OCI-LY7 (cell line): ENCODE measurements around the gene PURA. TPM values are rescaled to one million over a fixed set of nuclear protein-coding genes. Genes with fewer than 3 reads are reported as not detected.

Experiments used
- BruUV-seq: library from RNA; stranded (reverse); fragments of 400-500 nt; replicated peaks from 2 replicates; lab custom pipeline; 2021; lab: Mats Ljungman, UMichigan
- CTCF ChIA-PET: fragments of 300-600 bp; sonication (Branson Sonifier 250); formaldehyde crosslinking; loops from one replicate; lab custom pipeline; 2022; ENCODE audit warnings: antibody characterized with exemption; ENCODE audit not compliant: unreplicated experiment; lab: Charles Lee
- POLR2A ChIA-PET: fragments of 300-600 bp; sonication (Branson Sonifier 250); formaldehyde crosslinking; loops from one replicate; lab custom pipeline; 2022; ENCODE audit warnings: antibody characterized with exemption; lab: Charles Lee
- DNase-seq: peaks from one replicate; pipeline ENCODE4 v3.0.0-alpha.2; 2015; ENCODE audit warnings: low spot score
- H2AFZ ChIP-seq: fragments of 200-600 bp; sonication (generic), shearing (Covaris generic); 2 replicates; pipeline ENCODE4 v1.6.1; 2014; ENCODE audit warnings: mild to moderate bottlenecking, antibody characterized with exemption, low read length, moderate library complexity
- H3K27ac ChIP-seq: fragments of 200-600 bp; sonication (generic); 2 replicates; pipeline ENCODE4 v1.5.1; 2014; ENCODE audit warnings: mixed run types, low read depth, mild to moderate bottlenecking, moderate library complexity, low read length, inconsistent platforms; ENCODE audit not compliant: poor library complexity, severe bottlenecking
- H3K36me3 ChIP-seq: fragments of 200-600 bp; sonication (generic); 2 replicates; pipeline ENCODE4 v1.6.1; 2014; ENCODE audit warnings: mild to moderate bottlenecking, antibody characterized with exemption, low read length, moderate library complexity, mixed read lengths; ENCODE audit not compliant: insufficient read depth
- H3K4me1 ChIP-seq: fragments of 200-600 bp; sonication (generic); 2 replicates; pipeline ENCODE4 v1.5.1; 2014; ENCODE audit warnings: mild to moderate bottlenecking, low read length; ENCODE audit not compliant: insufficient read depth, poor library complexity, severe bottlenecking
- H3K4me2 ChIP-seq: fragments of 200-600 bp; sonication (generic); 2 replicates; pipeline ENCODE4 v1.6.1; 2014; ENCODE audit warnings: mild to moderate bottlenecking, low read length
- H3K4me3 ChIP-seq: fragments of 200-600 bp; sonication (generic); 2 replicates; pipeline ENCODE4 v1.5.1; 2014; ENCODE audit warnings: mild to moderate bottlenecking, low read depth, low read length; ENCODE audit not compliant: poor library complexity, severe bottlenecking
- H3K79me2 ChIP-seq: fragments of 200-600 bp; sonication (generic); 2 replicates; pipeline ENCODE4 v1.6.1; 2016; ENCODE audit warnings: low read depth, mild to moderate bottlenecking, low read length, moderate library complexity, mixed read lengths; ENCODE audit not compliant: insufficient read depth
- H3K9me2 ChIP-seq: fragments of 200-600 bp; sonication (generic); 2 replicates; pipeline ENCODE4 v1.6.1; 2016; ENCODE audit warnings: mild to moderate bottlenecking, low read length, mixed read lengths; ENCODE audit not compliant: insufficient read depth
- H3K9me3 ChIP-seq: fragments of 200-600 bp; sonication (generic); 2 replicates; pipeline ENCODE4 v1.6.1; 2014; ENCODE audit warnings: mild to moderate bottlenecking, mixed run types, low read length, mixed read lengths
- H4K20me1 ChIP-seq: fragments of 200-600 bp; sonication (generic); 2 replicates; pipeline ENCODE4 v1.6.1; 2014; ENCODE audit warnings: mild to moderate bottlenecking, antibody characterized with exemption, low read length, moderate library complexity, mixed read lengths; ENCODE audit not compliant: insufficient read depth
- CTCF ChIP-seq: fragments of 200-600 bp; sonication (generic); conservative IDR thresholded peaks from 2 replicates; pipeline ENCODE4 v1.5.1; 2014; ENCODE audit warnings: mild to moderate bottlenecking, antibody characterized with exemption, low read length, moderate library complexity, mixed read lengths
- EZH2phosphoT487 ChIP-seq: fragments of 200-600 bp; sonication (generic); IDR thresholded peaks from 2 replicates; pipeline ENCODE4 v1.6.1; 2018; ENCODE audit warnings: low read depth, borderline replicate concordance, mild to moderate bottlenecking, mixed run types, antibody characterized with exemption, low read length, moderate library complexity, mixed read lengths
- intact Hi-C: fragments of 100-400 bp; cut with micrococcal nuclease; formaldehyde crosslinking; loops from one replicate; pipeline ENCODE4 v1.10.0; 2022; ENCODE audit not compliant: unreplicated experiment
- total RNA-seq, 2 experiments: library from RNA; depleted of rRNA in 1 of 2; stranded (reverse); fragments of >200 nt in 1 of 2; shearing (Covaris generic) in 1 of 2; gene quantifications; 2 replicates each; pipeline ENCODE4 v1.2.3, GENCODE V29; 2014 to 2022

Gene PURA
- total RNA-seq, 2 experiments from 2014 or later: 19.0 to 19.7 TPM

DNA sequence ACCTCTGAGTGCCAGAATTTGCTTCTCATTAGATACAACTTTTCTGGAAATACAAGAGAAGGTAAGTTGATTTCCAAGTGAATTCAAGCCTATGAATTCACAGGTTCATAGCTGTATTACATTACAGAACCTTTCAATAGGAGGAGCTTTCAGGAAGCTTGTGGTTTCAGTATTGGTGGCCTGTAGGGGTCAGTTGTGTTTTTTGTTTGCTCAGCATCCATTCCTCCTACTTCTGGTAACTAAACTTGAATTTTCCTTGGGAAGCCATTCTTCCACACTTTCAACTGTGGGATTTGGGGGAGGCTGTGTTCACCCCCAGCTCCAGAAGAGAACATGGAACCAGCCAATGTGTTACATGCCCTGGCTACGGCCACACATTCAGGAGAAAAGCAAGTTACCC is 55.5 kb downstream of the PURA start:
- Histone ChIP-seq H3K4me3 (no peak overlapping the region), H3K27ac (no peak overlapping the region), H4K20me1 (no peaks in the 10 kb centered on the region), H2AFZ (no peak overlapping the region), H3K4me2 (no peak overlapping the region), H3K4me1 (peaks cover 9% of the 10 kb centered on the region), H3K79me2 (no peaks in the 10 kb centered on the region), H3K9me2 (no peaks in the 10 kb centered on the region), H3K36me3 (no peaks in the 10 kb centered on the region), H3K9me3 (no peaks in the 10 kb centered on the region)
- POLR2A ChIA-PET: interaction anchor here (0.6 to 1.5 kb wide), 5 partner anchors 8 to 216 kb away, joined by 3 to 4 read pairs (median 3); no protein-coding TSS in a partner anchor
- intact Hi-C loops: no loop called here
- DNase-seq: no peak
- no peak for TF ChIP-seq EZH2phosphoT487
- no peak for TF ChIP-seq CTCF
- CTCF ChIA-PET: no interaction called here
- BruUV-seq: no TSS peak

DNA sequence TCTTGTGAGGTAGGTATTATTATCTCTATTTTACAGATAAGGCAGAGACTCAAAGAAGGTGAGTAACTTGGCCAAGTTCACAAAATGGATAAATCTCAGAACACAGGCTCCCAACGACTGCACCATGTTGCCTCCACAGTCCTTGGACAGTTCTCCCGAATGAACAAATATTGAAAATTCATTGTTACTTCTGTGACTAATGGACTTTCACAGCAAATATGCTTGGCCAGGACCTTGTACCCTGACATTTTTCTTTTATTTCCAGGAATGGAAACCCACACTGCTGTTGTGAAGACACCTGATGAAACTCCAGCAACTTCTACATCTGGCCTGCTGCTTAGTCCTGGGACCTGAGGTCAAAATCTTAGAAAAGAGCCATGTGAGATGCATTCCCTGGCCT is 58.6 kb downstream of the PURA start:
- ChIA-PET CTCF (no interaction called here), POLR2A (no interaction called here)
- peaks cover 17% of the 10 kb centered on the region for H3K4me1 ChIP-seq
- H2AFZ ChIP-seq: no peak overlapping the region
- H3K36me3 ChIP-seq: no peaks in the 10 kb centered on the region
- no peak for TF ChIP-seq EZH2phosphoT487
- no peak for TF ChIP-seq CTCF
- H3K79me2 ChIP-seq: peaks cover 9% of the 10 kb centered on the region; the same call in 1 of the 2 replicates
- intact Hi-C loops: no loop called here
- no peaks in the 10 kb centered on the region for H3K9me3 ChIP-seq
- no peak overlapping the region for H3K27ac ChIP-seq
- BruUV-seq: no TSS peak
- H3K4me3 ChIP-seq: no peak overlapping the region
- H3K4me2 ChIP-seq: no peak overlapping the region
- no peaks in the 10 kb centered on the region for H3K9me2 ChIP-seq
- no peak for DNase-seq
- no peaks in the 10 kb centered on the region for H4K20me1 ChIP-seq

DNA sequence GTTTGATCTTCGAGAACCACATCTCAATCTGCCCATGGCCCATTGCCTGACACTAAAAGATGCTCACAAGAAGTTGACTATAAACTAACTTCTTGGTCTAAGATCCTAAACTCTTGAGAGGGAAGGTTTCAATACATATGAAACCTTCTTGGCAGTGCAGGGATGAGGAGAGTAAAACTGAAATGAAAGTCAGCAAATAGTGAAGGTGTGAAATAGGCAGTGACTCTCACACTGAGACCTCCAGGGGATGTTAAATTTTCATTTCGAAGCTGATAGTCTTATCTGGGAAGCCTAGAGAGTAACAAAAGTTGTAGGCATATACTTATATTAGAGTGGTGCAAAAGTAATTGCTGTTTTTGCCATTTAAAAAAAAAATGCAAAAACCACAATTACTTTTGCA is 60.1 kb downstream of the PURA start:
- Histone ChIP-seq H3K9me2 (no peaks in the 10 kb centered on the region), H2AFZ (peak overlapping the region; percentile 90; the same call in 1 of the 2 replicates), H3K36me3 (no peaks in the 10 kb centered on the region), H3K4me3 (no peak overlapping the region), H4K20me1 (no peaks in the 10 kb centered on the region), H3K79me2 (peaks cover 9% of the 10 kb centered on the region; the same call in 1 of the 2 replicates), H3K9me3 (no peaks in the 10 kb centered on the region), H3K4me2 (peak overlapping the region; percentile 92; the same call in 1 of the 2 replicates), H3K27ac (no peak overlapping the region), H3K4me1 (peaks cover 10% of the 10 kb centered on the region)
- ChIA-PET POLR2A (interaction anchor here (0.6 to 1.2 kb wide), 6 partner anchors 11 to 1744 kb away, joined by 3 to 9 read pairs (median 4); no protein-coding TSS in a partner anchor), CTCF (interaction anchor here (1.2 kb wide), 1 partner anchor 473 kb away, joined by 3 read pairs; the partner anchor contains the start of genes IK and NDUFA2)
- no peak for TF ChIP-seq EZH2phosphoT487
- no peak for TF ChIP-seq CTCF
- no TSS peak for BruUV-seq
- intact Hi-C loops: no loop called here
- no peak for DNase-seq
